Activated CD4-positive, alpha-beta T cell treated with anti-CD3 and anti-CD28 coated beads, Interleukin-2, Interleukin-4, amounts not matched to agents 100 ng/mL and 50 ng/mL, durations not matched to agents 16 hours and 8 hours (primary cell): Measurements from ENCODE around the gene SPTBN5.

Experiments
- DNase-seq: peaks from one replicate; pipeline ENCODE4 v3.0.0-alpha.2; 2020; ENCODE audit warnings: low spot score

The SPTBN5 gene

DNA sequence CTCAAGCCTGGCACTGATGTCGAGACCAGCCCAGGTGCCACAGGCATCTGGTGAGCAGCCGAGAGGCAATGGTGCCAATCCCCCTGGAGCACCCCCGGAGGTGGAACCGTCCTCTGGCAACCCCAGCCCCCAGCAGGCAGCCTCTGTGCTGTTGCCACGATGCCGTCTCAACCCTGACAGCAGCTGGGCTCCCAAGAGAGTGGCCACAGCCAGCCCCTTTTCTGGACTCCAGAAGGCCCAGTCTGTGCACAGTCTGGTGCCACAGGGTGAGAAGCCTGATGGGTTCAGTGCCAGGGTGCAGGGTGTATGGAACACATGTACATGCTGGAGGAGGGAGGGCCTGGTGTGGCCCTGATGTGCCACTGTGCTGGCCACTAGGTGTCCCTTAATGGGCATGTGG lies 70.9 kb downstream of the SPTBN5 start:
- DNase-seq, result no peak

DNA sequence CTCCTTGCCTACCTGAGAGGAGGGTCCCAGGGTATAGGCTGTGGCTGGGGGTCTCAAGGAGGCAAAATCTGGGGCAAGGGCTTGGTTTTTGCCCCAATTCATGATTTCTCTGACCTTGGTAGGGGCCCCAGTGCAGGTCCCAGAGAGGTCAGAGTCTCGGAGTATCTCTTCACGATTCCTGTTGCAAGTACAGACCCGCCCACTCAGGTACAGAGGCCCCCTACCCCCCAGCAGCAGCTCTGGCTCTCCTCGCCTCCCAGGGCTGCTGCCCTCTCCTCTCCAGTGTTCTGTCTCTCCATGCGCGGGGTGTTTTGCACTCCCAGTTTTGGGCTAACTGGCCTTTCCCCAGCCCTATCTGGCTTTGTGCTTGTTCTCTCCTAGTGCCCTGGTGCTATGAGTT lies 71.4 kb downstream of the SPTBN5 start:
- no peak for DNase-seq

DNA sequence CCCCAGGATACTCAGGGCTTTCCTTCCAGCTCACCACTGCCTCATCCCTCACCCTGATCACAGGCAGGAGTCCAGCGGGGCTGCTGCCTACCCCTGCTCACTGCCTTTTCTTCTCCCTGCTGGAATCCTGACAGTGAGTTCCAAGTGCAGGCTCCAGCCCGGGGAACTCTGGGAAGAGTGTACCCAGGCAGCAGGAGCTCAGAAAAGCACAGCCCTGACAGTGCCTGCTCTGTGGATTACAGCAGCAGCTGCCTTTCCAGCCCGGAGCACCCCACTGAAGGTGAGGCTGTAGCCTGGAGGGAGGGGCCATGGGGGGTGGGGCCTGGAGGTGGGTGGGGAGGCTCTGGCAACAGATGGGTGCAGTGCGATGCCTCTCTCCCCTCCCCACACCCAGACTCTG lies 72.0 kb downstream of the SPTBN5 start:
- no peak for DNase-seq

DNA sequence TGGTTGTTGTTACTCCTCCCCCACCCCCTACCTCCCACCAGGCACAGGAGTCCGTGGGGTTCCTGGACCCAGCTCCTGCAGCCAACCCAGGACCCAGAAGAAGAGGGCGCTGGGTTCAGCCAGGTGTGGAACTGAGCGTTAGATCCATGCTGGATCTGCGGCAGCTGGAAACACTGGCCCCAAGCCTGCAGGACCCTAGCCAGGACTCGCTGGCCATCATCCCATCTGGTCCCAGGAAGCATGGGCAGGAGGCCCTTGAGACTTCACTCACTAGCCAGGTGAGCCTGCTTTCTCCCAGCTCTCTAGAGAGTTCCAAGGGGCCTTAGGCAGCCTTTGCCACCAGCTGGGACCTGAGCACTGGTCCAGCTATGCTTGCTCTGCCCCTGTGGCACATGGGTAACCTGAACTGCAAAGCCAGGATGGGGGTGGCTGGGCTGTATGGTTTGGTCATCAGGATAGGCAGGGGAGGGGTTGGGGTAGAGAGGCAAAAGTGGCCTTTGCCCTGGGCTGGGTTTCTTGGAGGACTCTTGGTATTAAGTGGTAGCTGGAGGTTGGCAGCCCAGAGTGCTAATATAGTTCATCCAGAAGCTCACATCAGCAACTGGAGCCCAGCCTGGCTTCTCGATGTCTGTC lies 72.9 kb downstream of the SPTBN5 start:
- no peak for DNase-seq

DNA sequence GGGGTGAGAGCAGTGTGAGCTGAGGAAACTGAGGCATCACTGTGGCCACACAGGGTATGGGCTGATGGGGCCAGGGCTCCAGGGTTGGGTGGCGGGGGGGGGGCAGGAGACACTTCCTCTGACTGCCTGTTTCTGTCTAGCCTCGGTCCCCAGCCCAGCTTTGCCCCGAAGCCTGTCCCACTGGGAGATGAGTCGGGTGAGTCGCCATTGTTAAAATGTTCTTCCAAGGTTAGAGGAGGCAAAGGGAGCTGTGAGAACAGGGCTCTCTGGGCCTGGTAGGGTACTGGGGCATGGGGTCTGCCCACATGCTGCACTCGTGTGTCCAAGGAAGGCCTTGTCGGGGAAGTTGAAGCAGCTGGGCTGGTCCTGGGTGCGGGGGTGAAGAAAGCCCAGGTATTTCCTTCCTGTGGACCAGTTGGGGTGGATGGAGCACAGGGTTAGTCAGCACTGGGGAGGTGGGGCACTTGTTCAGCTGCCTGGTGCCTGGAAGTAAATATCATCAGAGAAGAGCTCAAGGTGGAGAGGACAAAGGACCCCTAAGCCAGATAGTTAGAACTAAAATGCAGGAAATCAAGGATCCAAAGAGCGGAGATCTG lies 74.3 kb downstream of the SPTBN5 start:
- DNase-seq, result no peak

DNA sequence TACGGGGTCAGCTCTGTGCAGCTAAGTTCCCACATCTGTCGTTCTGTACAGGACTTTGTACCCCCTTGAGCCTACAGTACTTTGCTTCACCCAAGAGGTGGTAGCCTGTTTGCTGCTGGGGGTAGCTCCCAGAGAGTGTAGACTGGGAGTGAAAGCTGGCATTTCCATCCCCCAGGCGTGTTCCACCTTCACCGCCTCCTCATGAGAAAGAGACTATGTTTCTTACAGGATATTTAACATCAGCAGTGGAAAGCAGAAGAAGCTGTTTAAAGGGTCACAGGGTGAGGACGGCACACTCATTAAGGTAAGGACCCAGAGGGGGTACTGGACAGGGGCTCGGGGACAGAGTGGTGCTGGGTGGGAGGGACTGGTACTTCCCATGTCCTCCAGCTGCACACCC lies 76.1 kb downstream of the SPTBN5 start:
- no peak for DNase-seq

DNA sequence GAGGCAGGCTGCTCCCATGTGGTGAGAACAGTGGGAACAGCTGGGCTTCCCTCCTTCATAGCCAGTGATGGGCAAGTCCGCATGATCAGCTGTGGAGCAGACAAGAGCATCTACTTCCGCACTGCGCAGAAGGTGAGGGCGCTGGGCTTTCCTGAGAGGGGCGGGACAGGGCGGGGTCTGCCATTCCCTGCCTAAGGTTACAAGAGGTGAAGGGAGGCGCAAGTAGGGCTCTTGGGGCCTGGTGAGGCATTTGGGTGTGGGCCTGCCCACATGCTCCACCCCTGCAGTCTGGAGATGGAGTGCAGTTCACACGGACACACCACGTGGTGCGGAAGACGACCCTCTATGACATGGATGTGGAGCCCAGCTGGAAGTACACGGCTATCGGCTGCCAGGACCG lies 76.5 kb downstream of the SPTBN5 start:
- no peak for DNase-seq

DNA sequence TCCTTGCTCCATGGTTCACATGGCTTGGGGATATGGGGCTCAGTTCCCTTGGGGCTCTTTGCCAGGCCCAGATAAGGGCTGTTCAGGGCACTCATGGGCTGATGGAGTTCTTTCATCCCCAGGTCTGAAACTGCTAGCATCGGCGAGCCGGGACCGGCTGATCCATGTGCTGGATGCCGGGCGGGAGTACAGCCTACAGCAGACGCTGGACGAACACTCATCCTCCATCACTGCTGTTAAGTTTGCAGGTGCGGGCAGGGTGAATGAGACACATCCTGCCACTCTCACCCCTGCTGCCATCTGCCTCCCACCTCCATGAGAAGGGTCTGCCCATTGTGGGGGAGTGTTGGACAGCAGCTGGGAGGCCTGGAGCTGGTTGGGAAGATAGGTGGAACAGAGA lies 77.1 kb downstream of the SPTBN5 start:
- no peak for DNase-seq

DNA sequence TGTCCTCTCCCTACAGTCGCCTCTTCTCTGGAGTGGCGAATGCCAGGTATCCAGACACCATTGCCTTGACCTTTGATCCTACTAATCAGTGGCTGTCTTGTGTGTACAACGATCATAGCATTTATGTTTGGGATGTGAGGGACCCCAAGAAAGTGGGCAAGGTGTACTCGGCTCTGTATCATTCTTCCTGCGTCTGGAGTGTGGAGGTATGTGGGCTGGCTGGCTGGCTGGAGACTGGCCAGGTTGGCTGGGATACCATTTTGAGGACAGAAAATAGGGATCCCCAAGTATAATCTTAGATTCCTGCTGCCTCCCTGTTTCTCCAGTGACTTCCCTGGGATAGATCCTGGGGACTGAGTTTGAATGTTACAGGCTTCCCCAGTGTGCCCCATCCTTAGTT lies 79.3 kb downstream of the SPTBN5 start:
- DNase-seq, result no peak

DNA sequence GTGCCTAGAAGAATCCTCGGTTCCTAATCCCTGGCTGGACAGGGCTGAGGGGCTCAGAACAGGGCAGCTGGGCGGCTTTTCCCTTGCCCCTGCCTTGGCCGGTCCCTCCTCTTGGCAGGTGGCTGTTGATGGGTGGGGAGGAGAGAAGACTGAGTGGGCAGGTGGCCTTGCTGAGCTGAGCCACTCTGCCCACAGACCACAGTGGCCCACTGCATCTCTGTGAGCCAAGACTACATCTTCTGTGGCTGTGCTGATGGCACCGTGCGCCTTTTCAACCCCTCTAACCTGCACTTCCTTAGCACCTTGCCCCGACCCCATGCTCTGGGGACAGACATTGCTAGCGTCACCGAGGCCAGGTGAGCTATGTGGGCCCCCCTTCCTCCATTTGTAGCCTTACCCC lies 80.4 kb downstream of the SPTBN5 start:
- no peak for DNase-seq

DNA sequence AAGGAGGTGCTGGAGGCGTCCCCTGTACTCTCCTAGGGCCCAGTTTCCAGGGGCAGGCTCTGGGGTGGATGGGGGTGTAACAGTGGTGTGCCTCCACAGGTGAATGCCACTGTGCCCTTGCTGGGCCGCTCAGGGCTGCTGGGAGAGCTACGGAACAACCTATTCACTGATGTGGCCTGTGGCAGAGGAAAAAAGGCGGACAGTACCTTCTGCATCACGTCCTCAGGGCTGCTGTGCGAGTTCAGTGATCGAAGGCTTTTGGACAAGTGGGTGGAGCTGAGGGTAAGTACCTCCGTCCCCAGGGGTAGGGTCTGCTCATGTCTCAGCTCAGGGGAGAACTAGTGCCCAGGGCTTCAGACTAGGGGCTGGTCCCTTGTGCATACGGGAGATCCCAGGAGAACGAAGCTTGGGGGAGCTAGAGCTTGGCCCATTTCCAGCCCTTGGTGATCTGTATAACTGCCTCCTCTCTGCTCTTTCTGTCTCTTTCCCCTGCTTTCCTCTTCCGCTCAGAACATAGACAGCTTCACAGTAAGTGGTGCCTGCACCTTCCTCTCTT lies 81.0 kb downstream of the SPTBN5 start:
- DNase-seq, result no peak

DNA sequence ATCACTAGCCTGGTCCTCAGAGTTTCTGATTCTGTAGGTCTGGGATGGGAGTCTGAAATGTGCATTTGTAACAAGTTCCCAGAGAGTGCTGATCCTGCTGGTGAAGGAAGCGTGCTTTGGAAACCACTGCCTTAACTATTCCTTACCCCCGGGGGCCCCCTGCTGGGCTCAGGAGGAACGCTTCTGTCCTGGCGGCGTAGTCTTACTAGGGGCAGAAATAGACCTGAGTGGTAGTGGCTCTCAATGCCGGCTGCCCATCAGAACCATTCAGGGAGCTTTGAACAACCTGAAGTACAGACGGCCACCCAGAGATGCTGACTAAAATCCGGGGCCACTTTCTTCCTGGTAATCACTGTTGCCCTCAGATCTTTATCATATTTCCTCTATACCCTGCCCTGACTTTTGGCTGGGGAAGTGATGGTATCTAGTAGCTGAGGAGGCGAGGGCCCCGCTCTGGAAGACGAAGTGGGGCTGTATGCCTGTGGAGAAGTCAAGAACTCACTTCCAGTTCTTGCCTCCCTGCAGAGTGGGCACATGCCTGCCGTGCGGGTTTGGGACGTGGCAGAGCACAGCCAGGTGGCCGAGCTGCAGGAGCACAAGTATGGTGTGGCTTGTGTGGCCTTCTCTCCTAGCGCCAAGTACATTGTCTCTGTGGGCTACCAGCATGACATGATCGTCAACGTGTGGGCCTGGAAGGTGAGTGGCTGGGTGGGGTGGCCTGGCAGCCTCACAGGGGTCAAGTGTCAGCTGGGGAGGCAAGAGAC lies 82.2 kb downstream of the SPTBN5 start:
- peak; percentile 70 for DNase-seq

DNA sequence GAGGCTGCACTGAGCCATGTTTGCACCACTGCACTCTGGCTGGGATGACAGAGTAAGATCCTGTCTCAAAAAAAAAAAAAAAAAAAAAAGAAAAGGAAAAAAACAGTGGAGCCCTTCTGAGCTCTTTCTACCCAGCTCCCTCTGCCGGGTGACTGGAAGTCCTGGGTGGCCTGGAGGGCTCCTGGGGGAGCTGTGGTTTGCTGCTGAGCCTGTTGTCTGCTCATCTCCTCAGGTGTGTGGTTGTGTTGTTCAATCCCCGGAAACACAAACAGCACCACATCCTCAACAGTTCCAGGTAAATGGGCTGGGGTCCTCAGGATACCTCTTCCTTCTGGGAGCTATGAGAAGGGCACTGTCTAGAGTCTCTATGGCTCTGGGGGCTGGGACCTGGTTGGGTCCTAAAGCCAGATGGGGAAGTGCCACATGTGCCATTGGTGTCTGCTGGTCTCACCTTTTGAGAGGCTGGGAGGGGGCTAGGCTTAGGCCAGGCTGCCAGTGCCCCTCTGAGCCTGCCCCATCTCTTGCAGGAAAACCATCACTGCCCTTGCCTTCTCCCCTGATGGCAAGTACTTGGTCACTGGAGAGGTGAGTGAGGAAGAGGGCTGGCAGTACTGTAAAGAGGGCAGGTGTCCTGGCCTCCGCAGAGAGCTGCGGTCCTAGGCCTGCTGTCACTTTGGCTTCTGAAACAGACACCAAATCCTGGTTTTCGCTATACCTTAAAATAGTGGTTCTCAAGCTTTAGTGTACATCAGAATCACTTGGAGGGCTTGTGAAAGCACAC lies 83.0 kb downstream of the SPTBN5 start:
- DNase-seq, result no peak

DNA sequence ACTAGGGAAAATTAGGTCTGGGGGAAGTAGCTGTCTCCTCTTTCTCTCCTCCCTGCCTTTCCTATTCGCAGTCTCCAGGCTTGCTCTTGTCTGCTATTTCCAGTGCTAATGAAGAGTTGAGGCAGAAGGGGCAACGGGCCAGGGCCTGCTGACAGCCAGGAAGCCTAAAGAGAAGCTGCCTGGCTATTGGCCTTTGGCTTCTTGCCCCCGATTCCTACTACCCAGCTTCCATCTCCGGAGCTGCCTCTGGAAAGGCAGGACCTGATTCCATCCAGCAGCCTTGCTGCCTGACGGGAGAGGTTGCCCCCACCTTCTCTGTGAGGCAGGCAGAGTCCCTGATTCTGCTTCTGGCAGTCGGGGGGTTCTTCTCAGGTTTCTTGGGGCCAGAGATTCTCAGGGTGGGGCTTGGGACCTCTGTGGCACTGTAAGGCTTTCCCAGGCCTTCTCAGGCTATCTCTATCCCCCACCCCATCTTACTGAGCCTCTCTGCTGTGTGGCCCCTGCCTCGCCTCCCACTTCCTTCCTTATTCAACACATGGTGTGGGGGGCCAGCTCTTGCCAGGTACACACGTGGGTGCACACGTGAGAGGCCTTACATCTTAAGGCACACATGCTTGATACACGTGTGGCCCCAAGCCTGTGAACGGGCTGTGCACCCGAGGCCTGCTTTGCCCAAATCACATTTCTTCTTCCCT lies 84.2 kb downstream of the SPTBN5 start:
- no peak for DNase-seq

DNA sequence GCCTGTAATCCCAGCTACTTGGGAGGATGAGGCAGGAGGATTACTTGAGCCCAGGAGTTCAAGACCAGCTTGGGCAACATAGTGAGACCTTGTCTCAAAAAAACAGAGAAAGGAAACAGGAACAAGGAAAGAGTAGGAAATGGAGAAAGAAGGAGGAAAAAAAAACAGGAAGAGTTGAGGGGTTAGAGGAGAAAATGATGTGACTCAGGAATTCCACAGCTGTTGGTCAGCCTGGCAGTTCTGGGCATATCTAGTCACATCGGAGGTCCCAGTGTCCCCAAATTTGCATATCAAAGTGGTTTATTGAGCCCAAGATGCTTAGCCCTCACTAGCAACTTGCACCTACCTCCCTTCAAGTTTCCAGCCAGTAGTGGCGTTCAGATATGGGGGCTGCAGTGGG lies 84.7 kb downstream of the SPTBN5 start:
- DNase-seq, result no peak

DNA sequence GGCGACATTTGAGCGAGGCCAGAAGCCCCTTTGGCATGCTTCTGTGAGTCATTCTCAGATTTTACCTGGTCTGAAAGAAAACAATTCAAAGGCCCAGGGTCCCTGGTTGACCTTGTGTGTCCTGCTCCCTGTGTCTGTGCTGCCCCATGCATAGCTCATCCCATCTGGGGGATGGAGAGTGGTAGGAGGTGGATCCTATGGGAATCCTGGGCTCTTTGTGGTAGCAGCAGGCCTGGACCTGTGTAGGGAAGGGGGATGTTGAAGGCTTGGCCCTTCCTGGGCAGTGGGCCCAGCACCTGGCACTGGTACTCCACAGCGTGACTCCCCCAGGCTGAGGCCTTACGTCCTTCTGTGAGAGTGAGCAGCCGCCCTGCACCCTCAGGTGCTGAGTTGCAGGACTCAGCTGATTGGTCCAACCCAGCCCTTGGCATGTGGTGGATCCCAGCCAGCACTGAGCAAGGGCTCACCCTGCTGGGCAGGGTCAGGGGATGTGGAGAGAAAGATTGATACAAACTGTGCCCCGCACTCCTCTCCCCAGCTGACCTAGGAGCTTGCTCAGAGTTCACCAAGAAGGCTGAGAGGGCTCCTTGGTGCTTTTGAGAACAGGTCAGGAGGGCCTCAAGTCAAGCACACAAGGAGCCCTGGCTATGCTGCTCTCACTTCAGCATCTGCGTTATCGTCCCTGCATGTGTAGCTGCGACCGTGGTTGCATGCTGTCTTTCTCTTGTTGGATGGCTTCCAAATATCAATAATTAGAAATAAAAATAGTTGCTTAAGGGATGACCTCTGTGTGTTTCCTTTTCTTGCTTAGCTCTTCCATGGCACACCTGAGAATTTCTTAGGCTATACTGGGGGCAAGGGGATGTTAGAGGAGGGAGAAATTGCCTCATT lies 87.3 kb downstream of the SPTBN5 start:
- no peak for DNase-seq

DNA sequence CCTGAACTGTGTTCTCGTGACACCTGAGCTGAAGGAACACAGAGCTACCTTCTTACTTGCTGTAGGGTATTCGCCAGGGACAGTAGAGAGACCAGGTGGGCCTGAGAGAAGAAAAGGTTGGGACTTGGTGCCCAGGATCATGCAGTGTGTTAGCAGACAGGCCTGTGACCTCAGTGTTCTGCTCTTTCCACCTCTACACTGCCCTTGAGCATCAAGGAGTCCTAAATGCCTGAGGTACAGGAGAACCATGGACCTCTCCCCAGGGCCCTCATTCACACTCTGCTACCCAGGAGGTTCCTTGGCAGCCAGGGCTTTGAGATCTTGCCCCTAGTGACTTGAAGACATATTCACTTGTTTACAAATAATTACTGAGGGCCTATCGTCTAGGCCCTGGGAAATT lies 88.1 kb downstream of the SPTBN5 start:
- DNase-seq, result no peak

DNA sequence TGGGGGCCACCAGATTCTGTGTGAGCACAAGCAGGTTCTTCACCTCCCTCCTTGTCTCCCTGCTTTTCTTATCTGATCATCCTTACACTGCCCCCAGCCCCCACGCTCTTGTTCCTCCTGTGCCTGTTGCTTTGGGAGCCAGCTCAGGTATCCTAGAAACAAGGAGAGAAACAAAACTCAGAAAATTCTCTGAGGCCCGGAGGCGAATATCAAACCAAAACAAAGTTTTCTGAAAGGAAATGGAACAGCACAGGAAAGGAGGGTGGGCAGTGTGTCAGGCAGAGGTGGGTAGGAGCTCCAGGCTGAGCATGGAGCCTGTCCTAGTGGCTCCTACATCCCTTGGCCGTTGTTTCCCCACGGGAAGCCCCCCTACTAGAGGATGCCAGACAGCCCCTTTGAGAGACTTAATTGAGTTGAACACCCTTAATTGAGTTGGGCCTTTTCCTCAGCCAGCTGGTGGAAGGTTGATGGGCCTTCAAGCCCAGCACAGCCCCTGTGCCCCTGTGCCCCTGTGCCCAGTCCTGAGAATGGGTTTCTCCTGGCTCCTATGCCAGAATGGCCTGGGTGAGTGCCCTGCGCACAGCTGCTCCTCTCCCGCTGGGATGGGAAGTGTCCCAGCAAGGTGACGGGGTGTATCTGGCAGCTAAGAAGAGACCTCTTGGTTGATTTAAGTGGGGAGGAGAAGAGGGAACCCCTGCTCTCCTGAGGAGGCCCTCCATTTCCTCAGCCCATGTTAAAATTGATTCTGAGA lies 88.8 kb downstream of the SPTBN5 start:
- DNase-seq, result no peak

DNA sequence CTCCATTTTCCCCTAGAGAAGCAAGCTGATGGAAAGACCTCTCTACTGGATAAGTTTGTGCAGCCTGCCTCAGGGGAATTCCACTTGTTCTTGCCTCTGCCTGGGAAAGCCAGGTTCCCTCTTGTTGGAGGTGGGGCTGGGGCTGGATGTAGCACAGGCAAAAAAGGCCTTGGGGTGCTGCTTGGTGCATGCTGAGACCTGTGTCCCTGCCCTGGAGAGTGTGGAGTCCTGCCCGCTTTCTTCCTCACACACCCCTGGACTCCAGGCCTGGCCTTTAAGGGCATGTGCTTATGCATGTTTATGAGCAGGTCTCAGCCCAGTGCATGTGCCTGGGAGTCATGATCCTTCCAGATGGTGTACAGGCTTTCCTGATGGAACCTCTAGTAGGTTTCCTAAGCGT lies 89.5 kb downstream of the SPTBN5 start:
- DNase-seq, result no peak

DNA sequence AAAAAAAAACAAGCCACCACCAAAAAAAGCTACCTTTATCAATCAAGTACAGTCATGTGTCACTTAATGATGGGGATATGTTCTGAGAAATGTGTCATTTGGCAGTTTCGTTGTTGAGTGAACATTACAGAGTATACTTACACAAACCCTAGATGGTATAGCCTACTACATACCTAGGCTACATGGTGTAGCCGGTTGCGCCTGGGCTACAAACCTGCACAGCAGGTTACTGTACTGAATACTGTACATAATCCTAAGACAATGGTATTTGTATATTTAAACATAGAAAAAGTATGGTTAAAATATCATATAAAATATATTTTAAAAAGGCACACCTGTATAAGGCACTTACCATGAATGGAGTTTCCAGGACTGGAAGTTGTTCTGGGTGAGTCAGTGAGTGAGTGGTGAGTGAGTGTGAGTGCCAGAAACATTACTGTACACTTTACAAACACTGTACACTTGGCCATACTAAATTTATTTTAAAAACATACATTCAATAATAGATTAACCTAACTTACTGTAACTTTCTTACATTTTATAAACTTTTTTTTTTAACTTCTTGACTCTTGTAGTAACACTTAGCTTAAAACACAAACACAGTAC lies 91.9 kb downstream of the SPTBN5 start:
- DNase-seq, result no peak
